HepG2 (cell line): Measurements from ENCODE around the gene TMEM141. TPM values are rescaled to one million over a fixed set of nuclear protein-coding genes. Genes with fewer than 3 reads are reported as not detected.

Source experiments
- ATAC-seq: fragments of 200-7000 bp; cut with Tn5 transposase; 3 replicates; pipeline ENCODE4 v1.9.1; 2020; ENCODE audit warnings: mild to moderate bottlenecking, moderate library complexity
- BruUV-seq: library from RNA; stranded (reverse); fragments of 400-500 nt; replicated peaks from 2 replicates; lab custom pipeline; 2021; lab: Mats Ljungman, UMichigan
- CTCF ChIA-PET: fragments of 300-600 bp; formaldehyde crosslinking; extraction: SDS; loops from one replicate; lab custom pipeline; 2021; ENCODE audit warnings: low total read pairs, inconsistent platforms, low intra/inter-chr PET ratio; lab: Yijun Ruan, JAX
- POLR2A ChIA-PET: fragments of 350-600 bp; sonication (Branson Sonifier 250); formaldehyde crosslinking; loops from one replicate; lab custom pipeline; 2020; ENCODE audit warnings: antibody characterized with exemption, inconsistent platforms; lab: Yijun Ruan, JAX
- DNase-seq: peaks from one replicate; pipeline ENCODE4 v3.0.0-alpha.2; 2015; ENCODE audit warnings: low spot score
- FAIRE-seq: peaks from 3 replicates; lab custom pipeline; 2011; peaks lifted over from hg19 to GRCh38; lab: Jason Lieb, UNC
- H2AFZ ChIP-seq: one replicate; pipeline ENCODE4 v1.6.1; 2011; ENCODE audit warnings: low read length, inconsistent platforms
- H3K27ac ChIP-seq: fragments of 300-600 bp; 3 replicates; pipeline ENCODE4 v1.8.0; 2011; ENCODE audit warnings: mixed run types, mild to moderate bottlenecking, mixed read lengths, low read length, inconsistent platforms; ENCODE audit not compliant: insufficient read depth; ENCODE audit errors: extremely low read length
- H3K27me3 ChIP-seq, 2 experiments: fragments of 200-600 bp in 1 of 2; 2 replicates in 1 of 2; 3 replicates in 1 of 2; pipeline versions ENCODE4 v1.6.0 to v1.8.0; 2011; ENCODE audit warnings: low read length in 2 of 2, mild to moderate bottlenecking in 2 of 2, moderate library complexity in 2 of 2, inconsistent platforms in 1 of 2; ENCODE audit not compliant: insufficient read depth in 2 of 2, control insufficient read depth in 1 of 2
- H3K36me3 ChIP-seq, 2 experiments: fragments of 200-600 bp in 1 of 2; replicated peaks in 1 of 2; 2 replicates in 1 of 2; 3 replicates in 1 of 2; pipeline versions ENCODE4 v1.5.1 to v1.8.0; 2011; ENCODE audit warnings: low read length in 2 of 2, inconsistent platforms in 1 of 2; ENCODE audit not compliant: insufficient read depth in 2 of 2, control insufficient read depth in 1 of 2
- H3K4me1 ChIP-seq: 2 replicates; pipeline ENCODE4 v1.5.1; 2012; ENCODE audit warnings: low read length, inconsistent platforms; ENCODE audit not compliant: insufficient read depth
- H3K4me2 ChIP-seq: 2 replicates; pipeline ENCODE4 v1.6.0; 2011; ENCODE audit warnings: low read depth, low read length, inconsistent platforms
- H3K4me3 ChIP-seq, 3 experiments: fragments of 200-600 bp in 1 of 3; sonication (generic), shearing (Covaris generic) in 1 of 3; replicated peaks in 1 of 3; 2 replicates each; pipeline ENCODE4 v1.5.1; 2011 to 2016; ENCODE audit warnings: low read length in 3 of 3, inconsistent platforms in 2 of 3, low read depth in 2 of 3, mild to moderate bottlenecking in 2 of 3, control low read depth in 1 of 3, mixed read lengths in 1 of 3; ENCODE audit not compliant: insufficient read depth in 1 of 3
- H3K79me2 ChIP-seq: one replicate; pipeline ENCODE4 v1.6.1; 2011; ENCODE audit warnings: low read length, inconsistent platforms; ENCODE audit not compliant: insufficient read depth
- H3K9ac ChIP-seq: 2 replicates; pipeline ENCODE4 v1.6.0; 2011; ENCODE audit warnings: mild to moderate bottlenecking, low read depth, low read length, inconsistent platforms; ENCODE audit not compliant: insufficient read depth
- H3K9me3 ChIP-seq: 2 replicates; pipeline ENCODE4 v1.5.1; 2012; ENCODE audit warnings: mild to moderate bottlenecking, low read length
- H4K20me1 ChIP-seq: 2 replicates; pipeline ENCODE4 v1.6.0; 2011; ENCODE audit warnings: inconsistent platforms, mild to moderate bottlenecking, low read length, moderate library complexity; ENCODE audit not compliant: insufficient read depth
- ASH2L ChIP-seq: fragments of 300-600, 200-600 bp; sonication (generic); IDR thresholded peaks from 2 replicates; pipeline ENCODE4 v1.7.0; 2017; ENCODE audit warnings: low read depth, mild to moderate bottlenecking, moderate library complexity, mixed read lengths, low read length; ENCODE audit not compliant: insufficient read length
- CEBPB ChIP-seq: IDR thresholded peaks from 2 replicates; pipeline ENCODE4 v1.6.1; 2011; ENCODE audit warnings: low read depth, low read length, improper control_type of control experiment, borderline replicate concordance
- HDAC1 ChIP-seq: sonication (generic); formaldehyde crosslinking; IDR thresholded peaks from 2 replicates; pipeline ENCODE4 v1.5.1; 2020; ENCODE audit warnings: mild to moderate bottlenecking, missing genetic modification reagents
- MEIS2 ChIP-seq: sonication (generic); formaldehyde crosslinking; IDR thresholded peaks from 2 replicates; pipeline ENCODE4 v1.9.0; 2021; ENCODE audit warnings: mild to moderate bottlenecking, missing genetic modification reagents
- RAD21 ChIP-seq: fragments of 450-650 bp; formaldehyde crosslinking; IDR thresholded peaks from 2 replicates; pipeline ENCODE4 v1.5.0; 2020; ENCODE audit warnings: mild to moderate bottlenecking
- SRSF1 ChIP-seq: fragments of 200-400 bp; formaldehyde crosslinking; optimal IDR thresholded peaks from 2 replicates; pipeline ENCODE3; 2017; ENCODE audit warnings: mild to moderate bottlenecking, low read depth, low read length, moderate library complexity
- TAF15 ChIP-seq: fragments of 200-400 bp; formaldehyde crosslinking; IDR thresholded peaks from one replicate; pipeline ENCODE4 v1.6.1; 2018; ENCODE audit warnings: mild to moderate bottlenecking, low read depth, low read length; ENCODE audit not compliant: poor library complexity, severe bottlenecking
- ZBTB2 ChIP-seq: sonication (generic); formaldehyde crosslinking; IDR thresholded peaks from 2 replicates; pipeline ENCODE4 v1.8.0; 2022; ENCODE audit warnings: low read depth, missing genetic modification reagents
- ZNF207 ChIP-seq: fragments of 450-650 bp; IDR thresholded peaks from 2 replicates; pipeline ENCODE4 v1.6.1; 2016; ENCODE audit warnings: antibody characterized with exemption, borderline replicate concordance
- ZNF616 ChIP-seq: sonication (generic); formaldehyde crosslinking; IDR thresholded peaks from 2 replicates; pipeline ENCODE4 v1.5.0; 2020; ENCODE audit warnings: low read depth, mild to moderate bottlenecking, missing genetic modification reagents
- ZNF644 ChIP-seq: IDR thresholded peaks from 2 replicates; pipeline ENCODE4 v1.6.1; 2016; ENCODE audit warnings: low read depth
- ZNF879 ChIP-seq: sonication (generic); formaldehyde crosslinking; IDR thresholded peaks from 2 replicates; pipeline ENCODE4 v1.8.1; 2023; ENCODE audit warnings: missing genetic modification reagents
- WGBS: methylation state at CpG from one replicate; pipeline ENCODE4 v1.1.6; 2017; ENCODE audit warnings: low lambda C conversion rate; 5-methylcytosine and 5-hydroxymethylcytosine counted together
- in situ Hi-C: cut with HindIII; loops from 2 replicates; pipeline ENCODE4 v1.10.0; 2017; ENCODE audit warnings: low pct_unique_long_range_greater_than_20kb; ENCODE audit not compliant: extremely low pct_ligation_motif_present
- intact Hi-C: fragments of 100-400 bp; cut with micrococcal nuclease; formaldehyde crosslinking; loops from one replicate; pipeline ENCODE4 v1.10.0; 2022; ENCODE audit not compliant: unreplicated experiment
- polyA plus RNA-seq, 8 experiments: library from polyadenylated mRNA; depleted of rRNA in 3 of 8; stranded (reverse) in 7 of 8; unstranded in 1 of 8; fragments of >200 nt; fragmentation: Illumina TruSeq in 4 of 8; extraction: Trizol in 4 of 8; gene quantifications; 2 replicates each; pipeline versions ENCODE4 v1.2.1 to v1.2.3, GENCODE V29; 2011 to 2016; ENCODE audit warnings: low read depth in 4 of 8, missing spikeins in 1 of 8, mixed read lengths in 1 of 8; ENCODE audit not compliant: insufficient read depth in 1 of 8
- total RNA-seq, 5 experiments: library from RNA; depleted of rRNA; stranded (reverse); fragments of >200 nt; fragmentation: Illumina TruSeq; extraction: Trizol; gene quantifications; 2 replicates each; pipeline ENCODE4 v1.2.3, GENCODE V29; 2016; ENCODE audit warnings: low read depth in 1 of 5
- TF ChIP-seq, protein P1 (sequence below): sonication (generic); formaldehyde crosslinking; IDR thresholded peaks from 2 replicates; pipeline ENCODE4 v1.4.0; 2020; ENCODE audit warnings: mild to moderate bottlenecking, missing genetic modification reagents
- TF ChIP-seq, protein P2 (sequence below): sonication (generic); formaldehyde crosslinking; IDR thresholded peaks from 2 replicates; pipeline ENCODE4 v1.5.1; 2020; ENCODE audit warnings: missing genetic modification reagents, mild to moderate bottlenecking, borderline replicate concordance

The TMEM141 gene
- total and polyA plus RNA-seq, 2 of the 13 experiments (the other 11 are each of a cell fraction or from before 2014, with no cell fraction given): 81.0 to 202 TPM

- Histone ChIP-seq H3K4me1 (peaks cover 68% of the 10 kb centered on the region), H3K79me2 (peaks cover 67% of the 10 kb centered on the region), H3K27ac (peak overlapping the region; percentile 71), H3K4me3 (peak overlapping the region; percentile 88 to 96 (median 92)), H3K27me3 (no peaks in the 10 kb centered on the region), H3K9ac (peak overlapping the region; percentile 86), H2AFZ (no peak overlapping the region), H3K9me3 (no peaks in the 10 kb centered on the region), H3K4me2 (peak overlapping the region; percentile 88), H3K36me3 (peaks cover 2 to 14% of the 10 kb centered on the region in 2 experiments; a peak in 4 of 5 replicates), H4K20me1 (no peaks in the 10 kb centered on the region; the same call in 1 of the 2 replicates)
- no TSS peak for BruUV-seq
- CTCF ChIA-PET: interaction anchor here (1.0 kb wide), 1 partner anchor 16 kb away, joined by 4 read pairs; no protein-coding TSS in a partner anchor
- DNase-seq (no peak), FAIRE-seq (no peak), ATAC-seq (no peak)
- POLR2A ChIA-PET: interaction anchor here (0.6 to 5.0 kb wide), 9 partner anchors 8 to 128 kb away, joined by 3 to 35 read pairs (median 7); partner anchors contain the start of genes TMEM141 and TRAF2
- intact Hi-C loops: no loop called here
- in situ Hi-C loops: no loop called here
- no CpG with 5 or more reads among the region's 93 CpGs for WGBS
- TF ChIP-seq, protein P1, sequence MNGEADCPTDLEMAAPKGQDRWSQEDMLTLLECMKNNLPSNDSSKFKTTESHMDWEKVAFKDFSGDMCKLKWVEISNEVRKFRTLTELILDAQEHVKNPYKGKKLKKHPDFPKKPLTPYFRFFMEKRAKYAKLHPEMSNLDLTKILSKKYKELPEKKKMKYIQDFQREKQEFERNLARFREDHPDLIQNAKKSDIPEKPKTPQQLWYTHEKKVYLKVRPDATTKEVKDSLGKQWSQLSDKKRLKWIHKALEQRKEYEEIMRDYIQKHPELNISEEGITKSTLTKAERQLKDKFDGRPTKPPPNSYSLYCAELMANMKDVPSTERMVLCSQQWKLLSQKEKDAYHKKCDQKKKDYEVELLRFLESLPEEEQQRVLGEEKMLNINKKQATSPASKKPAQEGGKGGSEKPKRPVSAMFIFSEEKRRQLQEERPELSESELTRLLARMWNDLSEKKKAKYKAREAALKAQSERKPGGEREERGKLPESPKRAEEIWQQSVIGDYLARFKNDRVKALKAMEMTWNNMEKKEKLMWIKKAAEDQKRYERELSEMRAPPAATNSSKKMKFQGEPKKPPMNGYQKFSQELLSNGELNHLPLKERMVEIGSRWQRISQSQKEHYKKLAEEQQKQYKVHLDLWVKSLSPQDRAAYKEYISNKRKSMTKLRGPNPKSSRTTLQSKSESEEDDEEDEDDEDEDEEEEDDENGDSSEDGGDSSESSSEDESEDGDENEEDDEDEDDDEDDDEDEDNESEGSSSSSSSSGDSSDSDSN (CRISPR knock-in tag): peak; percentile 41; the same call in 1 of the 2 replicates
- TF ChIP-seq CEBPB (no peak), ZNF207 (no peak), ASH2L (peak; percentile 35), RAD21 (CRISPR knock-in tag) (0 out of 2 replicates have a peak, but pooled peaks have one; percentile 8), ZBTB2 (0 out of 2 replicates have a peak, but pooled peaks have one; percentile 42), ZNF879 (CRISPR knock-in tag) (0 out of 2 replicates have a peak, but pooled peaks have one; percentile 51), MEIS2 (0 out of 2 replicates have a peak, but pooled peaks have one; percentile 18), ZNF644 (CRISPR knock-in tag) (no peak), HDAC1 (0 out of 2 replicates have a peak, but pooled peaks have one; percentile 5), TAF15 (no peak), ZNF616 (CRISPR knock-in tag) (0 out of 2 replicates have a peak, but pooled peaks have one; percentile 7), SRSF1 (peak; percentile 10)
- TF ChIP-seq, protein P2, sequence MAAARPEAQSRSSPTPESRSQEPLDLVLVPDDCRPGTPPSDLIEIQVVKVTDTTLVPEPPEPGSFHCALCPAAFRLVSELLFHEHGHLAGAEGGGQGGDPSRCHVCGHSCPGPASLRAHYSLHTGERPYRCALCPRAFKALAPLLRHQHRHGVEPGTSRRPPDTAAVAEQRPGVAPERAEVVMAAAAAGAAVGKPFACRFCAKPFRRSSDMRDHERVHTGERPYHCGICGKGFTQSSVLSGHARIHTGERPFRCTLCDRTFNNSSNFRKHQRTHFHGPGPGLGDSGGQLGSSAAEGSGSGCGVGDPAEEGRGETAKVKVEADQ (CRISPR knock-in tag): 0 out of 2 replicates have a peak, but pooled peaks have one; percentile 20
These were observed 17.1 kb downstream of the TMEM141 start for GRCh38 chr9:136808075-136808805.
